Measurements from ENCODE around the gene NFYA. TPM values are rescaled to one million over a fixed set of nuclear protein-coding genes. Genes with fewer than 3 reads are reported as not detected.

Gene NFYA
- polyA plus RNA-seq, 1 donor from 2014 or later: 22.1 TPM

GRCh38 chr6:41136911-41137310 is 64.1 kb downstream of the NFYA start:
- Histone ChIP-seq H3K79me2 (replicated peaks; ENCODE audit: insufficient read depth, low read length) (no peaks in the 10 kb centered on the region), H3K9ac (ENCODE audit: low read length) (no peak overlapping the region), H3K9me3 (ENCODE audit: low read length) (no peaks in the 10 kb centered on the region), H3K27ac (ENCODE audit: low read length) (no peak overlapping the region), H4K20me1 (ENCODE audit: insufficient read depth) (no peaks in the 10 kb centered on the region), H2AFZ (ENCODE audit: low read depth, low read length) (no peak overlapping the region), H3K36me3 (ENCODE audit: insufficient read depth, low read length) (no peaks in the 10 kb centered on the region), H3F3A (ENCODE audit: insufficient read depth, low read length, poor library complexity, severe bottlenecking) (no peaks in the 10 kb centered on the region), H3K9me2 (ENCODE audit: insufficient read depth, low read length) (no peaks in the 10 kb centered on the region), H3K4me2 (ENCODE audit: low read length) (no peak overlapping the region), H3K27me3 (ENCODE audit: insufficient read depth, low read depth, low read length) (no peaks in the 10 kb centered on the region), H3K4me3 (ENCODE audit: low read length) (no peak overlapping the region)
- TF ChIP-seq EZH2 (IDR thresholded peaks at IDR 0.05; ENCODE audit: borderline replicate concordance, insufficient read depth, low read length, poor library complexity, severe bottlenecking) (no peak), MXI1 (conservative IDR thresholded peaks at IDR 0.05; ENCODE audit: poor library complexity, severe bottlenecking) (no peak), REST (IDR thresholded peaks at IDR 0.05; ENCODE audit: borderline replicate concordance) (no peak), RAD21 (conservative IDR thresholded peaks at IDR 0.05) (no peak)

GRCh38 chr6:41147917-41148316 is 75.1 kb downstream of the NFYA start:
- Histone ChIP-seq H2AFZ (ENCODE audit: low read depth, low read length) (no peak overlapping the region), H3K36me3 (ENCODE audit: insufficient read depth, low read length) (no peaks in the 10 kb centered on the region), H3K27me3 (ENCODE audit: insufficient read depth, low read depth, low read length) (no peaks in the 10 kb centered on the region), H3F3A (ENCODE audit: insufficient read depth, low read length, poor library complexity, severe bottlenecking) (no peaks in the 10 kb centered on the region), H3K9me2 (ENCODE audit: insufficient read depth, low read length) (no peaks in the 10 kb centered on the region), H3K27ac (ENCODE audit: low read length) (no peak overlapping the region), H3K79me2 (replicated peaks; ENCODE audit: insufficient read depth, low read length) (no peaks in the 10 kb centered on the region), H3K4me2 (ENCODE audit: low read length) (no peak overlapping the region), H3K9ac (ENCODE audit: low read length) (no peak overlapping the region), H4K20me1 (ENCODE audit: insufficient read depth) (no peaks in the 10 kb centered on the region), H3K9me3 (ENCODE audit: low read length) (no peaks in the 10 kb centered on the region), H3K4me3 (ENCODE audit: low read length) (no peak overlapping the region)
- TF ChIP-seq MXI1 (conservative IDR thresholded peaks at IDR 0.05; ENCODE audit: poor library complexity, severe bottlenecking) (no peak), EZH2 (IDR thresholded peaks at IDR 0.05; ENCODE audit: borderline replicate concordance, insufficient read depth, low read length, poor library complexity, severe bottlenecking) (no peak), SMC3 (conservative IDR thresholded peaks at IDR 0.05; ENCODE audit: poor library complexity) (no peak), TAF1 (IDR thresholded peaks at IDR 0.05; ENCODE audit: low read depth) (no peak), POLR2AphosphoS5 (IDR thresholded peaks at IDR 0.05) (no peak), EP300 (conservative IDR thresholded peaks at IDR 0.05; ENCODE audit: poor library complexity, severe bottlenecking) (no peak), REST (IDR thresholded peaks at IDR 0.05; ENCODE audit: borderline replicate concordance) (no peak), RAD21 (conservative IDR thresholded peaks at IDR 0.05) (no peak)
- TF ChIP-seq, protein P1, sequence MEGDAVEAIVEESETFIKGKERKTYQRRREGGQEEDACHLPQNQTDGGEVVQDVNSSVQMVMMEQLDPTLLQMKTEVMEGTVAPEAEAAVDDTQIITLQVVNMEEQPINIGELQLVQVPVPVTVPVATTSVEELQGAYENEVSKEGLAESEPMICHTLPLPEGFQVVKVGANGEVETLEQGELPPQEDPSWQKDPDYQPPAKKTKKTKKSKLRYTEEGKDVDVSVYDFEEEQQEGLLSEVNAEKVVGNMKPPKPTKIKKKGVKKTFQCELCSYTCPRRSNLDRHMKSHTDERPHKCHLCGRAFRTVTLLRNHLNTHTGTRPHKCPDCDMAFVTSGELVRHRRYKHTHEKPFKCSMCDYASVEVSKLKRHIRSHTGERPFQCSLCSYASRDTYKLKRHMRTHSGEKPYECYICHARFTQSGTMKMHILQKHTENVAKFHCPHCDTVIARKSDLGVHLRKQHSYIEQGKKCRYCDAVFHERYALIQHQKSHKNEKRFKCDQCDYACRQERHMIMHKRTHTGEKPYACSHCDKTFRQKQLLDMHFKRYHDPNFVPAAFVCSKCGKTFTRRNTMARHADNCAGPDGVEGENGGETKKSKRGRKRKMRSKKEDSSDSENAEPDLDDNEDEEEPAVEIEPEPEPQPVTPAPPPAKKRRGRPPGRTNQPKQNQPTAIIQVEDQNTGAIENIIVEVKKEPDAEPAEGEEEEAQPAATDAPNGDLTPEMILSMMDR (IDR thresholded peaks at IDR 0.05; ENCODE audit: poor library complexity, severe bottlenecking): no peak

Other genes with a start within 250 kb of the NFYA start
- 1.0 and 2.6 TPM in 2 replicates for gene UNC5CL, start 33.8 kb upstream of the NFYA start, polyA plus RNA-seq
- gene TSPO2, start 30.5 kb upstream of the NFYA start, polyA plus RNA-seq: not detected in 2 replicates
- gene APOBEC2, start 19.8 kb upstream of the NFYA start, polyA plus RNA-seq: not detected in 2 replicates
- gene OARD1, start 618 bp upstream of the NFYA start, polyA plus RNA-seq: 38.7 and 41.7 TPM in 2 replicates
- gene TREML1, start 81.4 kb downstream of the NFYA start, polyA plus RNA-seq: not detected in 2 replicates
- gene TREM2, start 90.1 kb downstream of the NFYA start, polyA plus RNA-seq: not detected in 2 replicates
- gene TREML2, start 128.2 kb downstream of the NFYA start, polyA plus RNA-seq: not detected in 2 replicates
- not detected in 2 replicates for gene TREML4, start 155.4 kb downstream of the NFYA start, polyA plus RNA-seq
- not detected in 2 replicates for gene TREM1, start 213.7 kb downstream of the NFYA start, polyA plus RNA-seq

Data from neural cell (in vitro differentiated cells).